MM.1S (cell line): ENCODE measurements around the gene P2RX5.
A peak's percentile ranks its signal among the peaks of the same experiment; 100 is the strongest.

Experiments
- DNase-seq: peaks from one replicate; pipeline ENCODE4 v3.0.0-alpha.2; 2015
- H2AFZ ChIP-seq: fragments of 300-600 bp; sonication (generic); 2 replicates; pipeline ENCODE4 v1.6.0; 2016; ENCODE audit warnings: antibody characterized with exemption, low read length
- H3F3A ChIP-seq: fragments of 300-600 bp; sonication (generic); 2 replicates; pipeline ENCODE4 v1.6.1; 2016; ENCODE audit warnings: mild to moderate bottlenecking, antibody characterized with exemption, low read length, moderate library complexity, mixed read lengths; ENCODE audit not compliant: insufficient read depth
- H3K27ac ChIP-seq: fragments of 300-600 bp; sonication (generic); 2 replicates; pipeline ENCODE4 v1.5.1; 2016; ENCODE audit warnings: mild to moderate bottlenecking, low read length
- H3K27me3 ChIP-seq: fragments of 300-600 bp; sonication (generic); replicated peaks from 2 replicates; pipeline ENCODE4 v1.6.0; 2016; ENCODE audit warnings: low read length; ENCODE audit not compliant: insufficient read depth
- H3K36me3 ChIP-seq: fragments of 300-600 bp; sonication (generic); replicated peaks from 2 replicates; pipeline ENCODE4 v1.6.1; 2016; ENCODE audit warnings: mild to moderate bottlenecking, low read length, mixed read lengths; ENCODE audit not compliant: insufficient read depth
- H3K4me1 ChIP-seq: fragments of 300-600 bp; sonication (generic); 2 replicates; pipeline ENCODE4 v1.6.1; 2016; ENCODE audit warnings: low read length, mixed read lengths
- H3K4me2 ChIP-seq: fragments of 300-600 bp; sonication (generic); 2 replicates; pipeline ENCODE4 v1.6.0; 2016; ENCODE audit warnings: low read depth, low read length
- H3K4me3 ChIP-seq: fragments of 300-600 bp; sonication (generic); 2 replicates; pipeline ENCODE4 v1.5.1; 2016; ENCODE audit warnings: low read length, mixed read lengths
- H3K79me2 ChIP-seq: fragments of 300-600 bp; sonication (generic); 2 replicates; pipeline ENCODE4 v1.6.1; 2016; ENCODE audit warnings: mixed run types, low read length, mixed read lengths
- H3K9ac ChIP-seq: fragments of 300-600 bp; sonication (generic); 2 replicates; pipeline ENCODE4 v1.6.1; 2016; ENCODE audit warnings: low read length, mixed read lengths
- H3K9me2 ChIP-seq: fragments of 300-600 bp; sonication (generic); replicated peaks from 2 replicates; pipeline ENCODE4 v1.6.1; 2016; ENCODE audit warnings: mild to moderate bottlenecking, low read length, mixed read lengths; ENCODE audit not compliant: insufficient read depth
- H3K9me3 ChIP-seq: fragments of 300-600 bp; sonication (generic); replicated peaks from 2 replicates; pipeline ENCODE4 v1.6.1; 2016; ENCODE audit warnings: mild to moderate bottlenecking, low read length, mixed read lengths; ENCODE audit not compliant: insufficient read depth
- H4K20me1 ChIP-seq: fragments of 300-600 bp; sonication (generic); 2 replicates; pipeline ENCODE4 v1.6.1; 2016; ENCODE audit warnings: mild to moderate bottlenecking, low read length, moderate library complexity, mixed read lengths; ENCODE audit not compliant: insufficient read depth
- CTCF ChIP-seq: fragments of 300-600 bp; sonication (generic); IDR thresholded peaks from 2 replicates; pipeline ENCODE4 v1.5.1; 2016; ENCODE audit warnings: antibody characterized with exemption, low read length, mixed read lengths
- EZH2 ChIP-seq: fragments of 300-600 bp; sonication (generic); optimal IDR thresholded peaks from 2 replicates; pipeline ENCODE3; 2017; ENCODE audit warnings: low read depth, mild to moderate bottlenecking, antibody characterized with exemption, low read length, mixed read lengths
- EZH2phosphoT487 ChIP-seq: fragments of 300-600 bp; sonication (generic); IDR thresholded peaks from 2 replicates; pipeline ENCODE4 v1.6.1; 2018; ENCODE audit warnings: antibody characterized with exemption, low read length

P2RX5 gene

DNA sequence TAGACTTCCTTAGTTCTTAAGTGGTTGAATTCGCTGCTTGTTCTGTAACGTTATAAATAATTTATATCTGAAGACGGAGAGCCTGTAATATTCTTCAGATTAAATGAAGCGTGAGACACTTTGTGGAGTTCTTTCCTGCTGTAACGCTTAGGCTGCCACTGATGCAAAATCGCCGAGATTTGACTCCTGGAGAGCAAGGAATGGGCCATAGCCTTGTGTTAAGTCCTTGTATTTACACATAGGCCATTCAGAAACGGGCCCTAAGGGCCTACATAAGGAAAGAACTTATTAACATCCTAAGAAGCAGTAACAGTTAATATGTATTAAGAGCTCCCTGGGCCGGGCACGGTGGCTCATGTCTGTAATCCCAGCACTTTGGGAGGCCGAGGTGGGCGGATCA lies 26.4 kb downstream of the P2RX5 start:
- peaks cover 3% of the 10 kb centered on the region; the same call in 1 of the 2 replicates for H3K4me1 ChIP-seq
- H2AFZ ChIP-seq = no peak overlapping the region
- peak; percentile 6 for DNase-seq
- H3K4me3 ChIP-seq = peak overlapping the region; percentile 89
- H3K4me2 ChIP-seq = peak overlapping the region; percentile 98
- peak overlapping the region; percentile 83 for H3K9ac ChIP-seq
- no peaks in the 10 kb centered on the region for H3K9me3 ChIP-seq
- H3F3A ChIP-seq = no peaks in the 10 kb centered on the region
- TF ChIP-seq EZH2phosphoT487 (no peak), CTCF (no peak), EZH2 (no peak)
- H4K20me1 ChIP-seq = no peaks in the 10 kb centered on the region
- no peak overlapping the region for H3K27ac ChIP-seq
- no peaks in the 10 kb centered on the region for H3K9me2 ChIP-seq
- peaks cover 26% of the 10 kb centered on the region for H3K79me2 ChIP-seq
- H3K36me3 ChIP-seq = no peaks in the 10 kb centered on the region
- no peaks in the 10 kb centered on the region for H3K27me3 ChIP-seq

DNA sequence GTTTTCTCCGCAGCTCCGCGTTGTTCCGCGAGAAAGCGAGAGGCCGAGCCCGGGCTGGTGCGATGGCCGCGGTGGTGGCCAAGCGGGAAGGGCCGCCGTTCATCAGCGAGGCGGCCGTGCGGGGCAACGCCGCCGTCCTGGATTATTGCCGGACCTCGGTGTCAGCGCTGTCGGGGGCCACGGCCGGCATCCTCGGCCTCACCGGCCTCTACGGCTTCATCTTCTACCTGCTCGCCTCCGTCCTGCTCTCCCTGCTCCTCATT lies 26.9 kb downstream of the P2RX5 start:
- TF ChIP-seq CTCF = no peak
- no peak for TF ChIP-seq EZH2
- no peak for TF ChIP-seq EZH2phosphoT487
- Histone ChIP-seq H3K27me3 (no peaks in the 10 kb centered on the region), H3K9ac (peak overlapping the region; percentile 83), H3K9me3 (no peaks in the 10 kb centered on the region), H3F3A (no peaks in the 10 kb centered on the region), H3K36me3 (no peaks in the 10 kb centered on the region), H3K27ac (peak overlapping the region; percentile 31; the same call in 1 of the 2 replicates), H3K4me2 (peak overlapping the region; percentile 98), H2AFZ (peak overlapping the region; percentile 74), H3K4me3 (peak overlapping the region; percentile 89), H3K79me2 (peaks cover 26% of the 10 kb centered on the region), H4K20me1 (no peaks in the 10 kb centered on the region), H3K4me1 (peaks cover 3% of the 10 kb centered on the region; the same call in 1 of the 2 replicates), H3K9me2 (no peaks in the 10 kb centered on the region)
- no peak for DNase-seq

GRCh38 chr17:3668279-3669084 lies 27.5 kb downstream of the P2RX5 start, which contains the start of the genes EMC6 and TAX1BP3:
Gene EMC6 (plus strand): TSS chr17:3668812. CDS start chr17:3669147, 335 bp downstream.
Gene TAX1BP3 (minus strand): TSS chr17:3668578. CDS start chr17:3668526, 52 bp downstream.
- no peaks in the 10 kb centered on the region for H3F3A ChIP-seq
- H3K27me3 ChIP-seq = no peaks in the 10 kb centered on the region
- peak within 1 kb of the TSS; percentile 98 for H3K4me2 ChIP-seq
- H3K36me3 ChIP-seq = no peaks in the 10 kb centered on the region
- peaks cover 3% of the 10 kb centered on the region; the same call in 1 of the 2 replicates for H3K4me1 ChIP-seq
- peak within 1 kb of the TSS; percentile 31; the same call in 1 of the 2 replicates for H3K27ac ChIP-seq
- peak within 1 kb of the TSS; percentile 94 for H2AFZ ChIP-seq
- H4K20me1 ChIP-seq = no peaks in the 10 kb centered on the region
- DNase-seq = peak; percentile 98
- no peaks in the 10 kb centered on the region for H3K9me3 ChIP-seq
- no peak for TF ChIP-seq EZH2
- no peak for TF ChIP-seq EZH2phosphoT487
- no peak for TF ChIP-seq CTCF
- no peaks in the 10 kb centered on the region for H3K9me2 ChIP-seq
- peak within 1 kb of the TSS; percentile 89 for H3K4me3 ChIP-seq
- H3K79me2 ChIP-seq = peaks cover 26% of the 10 kb centered on the region
- H3K9ac ChIP-seq = peak within 1 kb of the TSS; percentile 83
